ENCODE results near the gene DNAJC3. TPM values are rescaled to one million over a fixed set of nuclear protein-coding genes. Genes with fewer than 3 reads are reported as not detected.

The DNAJC3 gene, protein sequence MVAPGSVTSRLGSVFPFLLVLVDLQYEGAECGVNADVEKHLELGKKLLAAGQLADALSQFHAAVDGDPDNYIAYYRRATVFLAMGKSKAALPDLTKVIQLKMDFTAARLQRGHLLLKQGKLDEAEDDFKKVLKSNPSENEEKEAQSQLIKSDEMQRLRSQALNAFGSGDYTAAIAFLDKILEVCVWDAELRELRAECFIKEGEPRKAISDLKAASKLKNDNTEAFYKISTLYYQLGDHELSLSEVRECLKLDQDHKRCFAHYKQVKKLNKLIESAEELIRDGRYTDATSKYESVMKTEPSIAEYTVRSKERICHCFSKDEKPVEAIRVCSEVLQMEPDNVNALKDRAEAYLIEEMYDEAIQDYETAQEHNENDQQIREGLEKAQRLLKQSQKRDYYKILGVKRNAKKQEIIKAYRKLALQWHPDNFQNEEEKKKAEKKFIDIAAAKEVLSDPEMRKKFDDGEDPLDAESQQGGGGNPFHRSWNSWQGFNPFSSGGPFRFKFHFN
- total RNA-seq, result 81.8 and 88.4 TPM in 2 replicates

DNA sequence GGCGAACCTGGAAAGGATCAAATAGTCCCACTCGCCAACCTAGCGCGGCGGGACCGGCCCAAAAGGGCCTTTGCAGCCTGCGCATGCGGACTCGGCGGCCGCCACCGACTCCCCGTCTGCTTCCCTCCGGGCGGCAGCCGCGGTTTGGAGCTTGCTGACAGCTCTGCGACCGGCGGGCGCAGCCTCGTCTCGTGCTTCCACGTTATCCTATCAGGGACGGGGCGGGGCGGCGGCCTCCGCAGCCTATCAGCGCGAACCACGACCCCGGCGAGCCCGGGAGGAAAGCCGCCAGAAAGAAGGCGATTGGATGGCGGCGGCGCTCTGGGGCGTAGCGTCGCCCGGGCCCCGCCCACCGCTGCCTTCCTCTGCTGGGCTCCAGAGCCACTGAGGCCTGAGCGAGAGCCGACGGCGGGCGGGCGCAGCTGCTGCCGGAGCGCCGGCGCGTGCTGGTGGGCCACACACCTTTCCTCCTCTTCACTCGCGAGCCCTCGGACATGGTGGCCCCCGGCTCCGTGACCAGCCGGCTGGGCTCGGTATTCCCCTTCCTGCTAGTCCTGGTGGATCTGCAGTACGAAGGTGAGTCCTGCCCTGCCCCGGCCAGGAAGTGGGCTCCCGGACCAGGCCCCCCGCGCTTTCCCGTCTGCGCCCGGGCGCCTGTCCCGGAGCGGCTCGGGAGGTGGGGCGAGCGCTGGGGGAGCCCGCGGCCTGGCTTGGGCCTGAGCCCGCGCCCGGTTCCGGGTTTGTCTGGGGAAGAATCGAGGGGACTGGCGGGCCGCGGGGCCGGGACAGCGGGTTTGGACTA, at the start of gene DNAJC3:
DNAJC3 (plus strand) TSS at position 378 of the 802 bp plus-strand sequence; CDS start at position 495, 117 bp downstream.

DNA sequence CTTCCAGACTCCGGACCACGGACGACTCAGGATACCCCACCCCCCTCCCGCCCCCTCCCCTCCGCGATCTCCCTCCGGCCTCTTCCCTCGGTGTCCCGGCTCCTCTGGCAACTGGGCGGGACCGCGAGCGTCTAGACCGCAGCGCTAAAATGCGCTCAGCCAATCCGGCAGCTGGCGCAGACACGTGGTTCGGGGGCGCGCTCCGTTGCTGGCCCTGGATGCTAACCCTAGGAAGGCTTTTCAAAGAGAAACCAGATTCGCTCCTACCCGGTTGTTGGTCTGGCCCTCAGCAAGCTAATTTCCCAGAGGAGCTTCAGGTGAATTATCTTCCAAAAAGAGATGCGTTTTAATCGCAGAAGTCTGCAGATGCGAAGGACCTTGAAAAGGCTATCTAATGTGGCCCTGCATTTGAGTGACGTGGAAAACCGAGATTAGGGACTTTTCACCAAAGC, 32.3 kb upstream of the DNAJC3 start, which contains the start of gene DZIP1:
DZIP1 (minus strand) TSS at position 106 of the 452 bp plus-strand sequence. CDS start 2,677 bp downstream, outside the sequence.

Small RNA genes within 50 kb of the gene (small RNA-seq; reads per million reads assigned to genes)
- not detected for gene HMGN1P24

Other genes with a start within 250 kb of the DNAJC3 start
- gene CLDN10, start 124.4 kb upstream of the DNAJC3 start, total RNA-seq, result not detected in 2 replicates
- 49.5 and 57.3 TPM in 2 replicates for gene DZIP1, start 32.4 kb upstream of the DNAJC3 start, total RNA-seq